ENCODE data around the gene SRGN. TPM values are rescaled to one million over a fixed set of nuclear protein-coding genes. Genes with fewer than 3 reads are reported as not detected.

SRGN gene
- total RNA-seq, 3 donors from 2014 or later: 15.6 to 54.6 (median 43.9) TPM

GRCh38 chr10:69074532-69074931 lies 13.4 kb upstream of the SRGN start:
- ATAC-seq: no peak
- H3K4me1 ChIP-seq (ENCODE audit: low read depth): no peaks in the 10 kb centered on the region
- TF ChIP-seq CTCF (IDR thresholded peaks at IDR 0.05): no peak
- no peak overlapping the region for H3K4me3 ChIP-seq
- no peak for DNase-seq
- intact Hi-C loops (cut with DNase I, micrococcal nuclease): no loop called here
- no peaks in the 10 kb centered on the region for H3K9me3 ChIP-seq
- H3K36me3 ChIP-seq (ENCODE audit: low read depth): no peaks in the 10 kb centered on the region

GRCh38 chr10:69075431-69075830 lies 12.5 kb upstream of the SRGN start:
- H3K4me1 ChIP-seq (ENCODE audit: low read depth): no peaks in the 10 kb centered on the region
- H3K4me3 ChIP-seq: no peak overlapping the region
- intact Hi-C loops (cut with DNase I, micrococcal nuclease): no loop called here
- H3K9me3 ChIP-seq: no peaks in the 10 kb centered on the region
- no peaks in the 10 kb centered on the region for H3K36me3 ChIP-seq (ENCODE audit: low read depth)
- no peak for DNase-seq
- no peak for TF ChIP-seq CTCF (IDR thresholded peaks at IDR 0.05)
- no peak for ATAC-seq

- no peak overlapping the region for H3K4me3 ChIP-seq
- no peak for DNase-seq
- no peaks in the 10 kb centered on the region for H3K36me3 ChIP-seq (ENCODE audit: low read depth)
- intact Hi-C loops (cut with DNase I, micrococcal nuclease): no loop called here
- no peak for TF ChIP-seq CTCF (IDR thresholded peaks at IDR 0.05)
- H3K9me3 ChIP-seq: no peaks in the 10 kb centered on the region
- H3K4me1 ChIP-seq (ENCODE audit: low read depth): no peaks in the 10 kb centered on the region
- ATAC-seq: no peak
Measured at GRCh38 chr10:69078311-69078710, 9.6 kb upstream of the SRGN start.

GRCh38 chr10:69080226-69080625 lies 7.7 kb upstream of the SRGN start:
- H3K4me3 ChIP-seq: no peak overlapping the region
- TF ChIP-seq CTCF (IDR thresholded peaks at IDR 0.05): no peak
- intact Hi-C loops (cut with DNase I, micrococcal nuclease): loop anchor here in 1 of 2 donors (10.0 kb wide), 1 partner anchor 75 kb away; no protein-coding TSS in a partner anchor
- no peaks in the 10 kb centered on the region for H3K9me3 ChIP-seq
- no peak for ATAC-seq
- H3K4me1 ChIP-seq (ENCODE audit: low read depth): no peaks in the 10 kb centered on the region
- no peaks in the 10 kb centered on the region for H3K36me3 ChIP-seq (ENCODE audit: low read depth)
- no peak for DNase-seq

GRCh38 chr10:69086001-69086509 lies 1.8 kb upstream of the SRGN start:
- no peak overlapping the region for H3K4me3 ChIP-seq
- intact Hi-C loops (cut with DNase I, micrococcal nuclease): loop anchor here in 1 of 2 donors (10.0 kb wide), 1 partner anchor 81 kb away; no protein-coding TSS in a partner anchor
- no peaks in the 10 kb centered on the region for H3K9me3 ChIP-seq
- no peaks in the 10 kb centered on the region for H3K4me1 ChIP-seq (ENCODE audit: low read depth)
- no peak for DNase-seq
- no peaks in the 10 kb centered on the region for H3K36me3 ChIP-seq (ENCODE audit: low read depth)
- ATAC-seq: no peak
- TF ChIP-seq CTCF (IDR thresholded peaks at IDR 0.05): no peak

- intact Hi-C loops (cut with DNase I, micrococcal nuclease): loop anchor here in 1 of 2 donors (10.0 kb wide), 1 partner anchor 84 kb away; no protein-coding TSS in a partner anchor
- Histone ChIP-seq H3K9me3 (no peaks in the 10 kb centered on the region), H3K36me3 (ENCODE audit: low read depth) (no peaks in the 10 kb centered on the region), H3K4me3 (no peak overlapping the region), H3K4me1 (ENCODE audit: low read depth) (no peaks in the 10 kb centered on the region)
- no peak for DNase-seq
- TF ChIP-seq CTCF (IDR thresholded peaks at IDR 0.05): no peak
- ATAC-seq: no peak
Measured at GRCh38 chr10:69088471-69088769, 517 bp downstream of the SRGN start.

Measured in mucosa of descending colon (tissue), 3 donors.